ENCODE data around the gene MAP1LC3C. TPM values are rescaled to one million over a fixed set of nuclear protein-coding genes. Genes with fewer than 3 reads are reported as not detected.

Gene MAP1LC3C
- total and polyA plus RNA-seq, 9 of the 15 experiments (the other 6 are each of a cell fraction or from before 2014, with no cell fraction given), result not detected

GRCh38 chr1:241998412-241998921 lies 431 bp downstream of the MAP1LC3C start (continued):
- TF ChIP-seq MGA (IDR thresholded peaks at IDR 0.05) (peak; percentile 18; the same call in 1 of the 2 replicates), NFATC3 (IDR thresholded peaks at IDR 0.05) (no peak), ZNF184 (CRISPR knock-in tag; IDR thresholded peaks at IDR 0.05) (no peak), ZFP1 (CRISPR knock-in tag; IDR thresholded peaks at IDR 0.05) (no peak), ZBTB1 (CRISPR knock-in tag; IDR thresholded peaks at IDR 0.05; ENCODE audit: borderline replicate concordance, low read depth) (no peak), ARID4B (CRISPR knock-in tag; IDR thresholded peaks at IDR 0.05) (no peak; the same call in 1 of the 2 replicates), HOMEZ (CRISPR knock-in tag; IDR thresholded peaks at IDR 0.05) (no peak), ZNF121 (CRISPR knock-in tag; conservative IDR thresholded peaks at IDR 0.05) (no peak), BRF1 (IDR thresholded peaks at IDR 0.05; ENCODE audit: borderline replicate concordance, extremely low read depth, insufficient read length) (no peak)
